Fibroblast of lung (primary cell): Measurements from ENCODE around the gene PCDHGA11. TPM values are rescaled to one million over a fixed set of nuclear protein-coding genes. Genes with fewer than 3 reads are reported as not detected.
"Not testable (repeated sequence)": the region's sequence is repeated elsewhere in the genome, so short reads cannot be mapped to it uniquely, and the experiment has no call there.

Experiments
- DNase-seq, 2 donors: peaks; one replicate each; pipeline versions ENCODE4 v3.0.0 to v3.0.0-alpha.2; 2010; ENCODE audit warnings: low read depth in 2 of 2
- H2AFZ ChIP-seq: 2 replicates; pipeline ENCODE4 v1.5.1; 2012; ENCODE audit warnings: low read length, control low read depth, inconsistent platforms
- H3K27ac ChIP-seq: 2 replicates; pipeline ENCODE4 v1.5.1; 2011; ENCODE audit warnings: low read length, control low read depth; ENCODE audit not compliant: insufficient read depth
- H3K27me3 ChIP-seq: 2 replicates; pipeline ENCODE4 v1.5.1; 2011; ENCODE audit warnings: mild to moderate bottlenecking, low read length; ENCODE audit not compliant: control insufficient read depth, insufficient read depth
- H3K36me3 ChIP-seq: 2 replicates; pipeline ENCODE4 v1.5.1; 2011; ENCODE audit warnings: low read length; ENCODE audit not compliant: control insufficient read depth, insufficient read depth
- H3K4me1 ChIP-seq: 2 replicates; pipeline ENCODE4 v1.5.1; 2011; ENCODE audit warnings: low read length; ENCODE audit not compliant: control insufficient read depth, insufficient read depth; ENCODE audit errors: extremely low read depth
- H3K4me2 ChIP-seq: 2 replicates; pipeline ENCODE4 v1.5.1; 2011; ENCODE audit warnings: low read length, control low read depth; ENCODE audit not compliant: insufficient read depth; ENCODE audit errors: extremely low read depth
- H3K4me3 ChIP-seq, 4 experiments: fragments of 200-600 bp in 1 of 4; sonication (generic) in 1 of 4; replicated peaks in 1 of 4; 2 replicates each; pipeline ENCODE4 v1.5.1; 2011 to 2016; ENCODE audit warnings: low read length in 4 of 4, low read depth in 3 of 4, mild to moderate bottlenecking in 3 of 4, control low read depth in 2 of 4, inconsistent platforms in 1 of 4, mixed read lengths in 1 of 4; ENCODE audit not compliant: insufficient read depth in 1 of 4; ENCODE audit errors: control extremely low read depth in 1 of 4
- H3K79me2 ChIP-seq: 2 replicates; pipeline ENCODE4 v1.5.1; 2012; ENCODE audit warnings: mild to moderate bottlenecking, low read length, inconsistent platforms; ENCODE audit not compliant: control insufficient read depth, insufficient read depth
- H3K9ac ChIP-seq: 2 replicates; pipeline ENCODE4 v1.5.1; 2011; ENCODE audit warnings: mild to moderate bottlenecking, low read length, control low read depth; ENCODE audit not compliant: insufficient read depth
- H3K9me3 ChIP-seq: 2 replicates; pipeline ENCODE4 v1.5.1; 2012; ENCODE audit warnings: low read depth, low read length; ENCODE audit not compliant: control insufficient read depth, insufficient read depth
- H4K20me1 ChIP-seq: 2 replicates; pipeline ENCODE4 v1.5.1; 2011; ENCODE audit warnings: low read length; ENCODE audit not compliant: control insufficient read depth, insufficient read depth; ENCODE audit errors: extremely low read depth
- CTCF ChIP-seq, 2 donors: IDR thresholded peaks in 1 of 2; conservative IDR thresholded peaks in 1 of 2; 1 replicate in 1 of 2; 2 replicates in 1 of 2; pipeline ENCODE4 v1.5.1; 2011 to 2012; ENCODE audit warnings: low read length in 2 of 2, control low read depth in 1 of 2, inconsistent platforms in 1 of 2, low read depth in 1 of 2, mild to moderate bottlenecking in 1 of 2
- EZH2 ChIP-seq: IDR thresholded peaks from 2 replicates; pipeline ENCODE4 v1.5.1; 2012; ENCODE audit warnings: low read length, control low read depth, mild to moderate bottlenecking; ENCODE audit errors: missing control alignments
- polyA plus RNA-seq, 2 donors: library from polyadenylated mRNA; depleted of rRNA in 1 of 2; stranded (reverse) in 1 of 2; unstranded in 1 of 2; fragments of >200 nt; gene quantifications; 2 replicates each; pipeline ENCODE4 v1.2.1, GENCODE V29; 2011 to 2012; ENCODE audit warnings: missing spikeins in 1 of 2
- total RNA-seq: library from RNA; depleted of rRNA; stranded (reverse); fragments of >200 nt; gene quantifications from 2 replicates; pipeline ENCODE4 v1.2.1, GENCODE V29; 2014

PCDHGA11 gene
- total and polyA plus RNA-seq, 2 donors (not counting 1 experiment from before 2014, with no cell fraction given): 4.7 to 8.6 TPM

GRCh38 chr5:141392429-141393198 lies 28.2 kb upstream of the PCDHGA11 start, which contains the start of gene PCDHGA8:
TSS of gene PCDHGA8 (plus strand) at chr5:141392633. CDS start at chr5:141392814, 181 bp downstream.
- Histone ChIP-seq H3K36me3 (no peaks in the 10 kb centered on the region), H3K79me2 (no peaks in the 10 kb centered on the region), H3K4me2 (no peak within 1 kb of the TSS), H3K4me1 (no peaks in the 10 kb centered on the region), H4K20me1 (no peaks in the 10 kb centered on the region), H2AFZ (no peak within 1 kb of the TSS), H3K27ac (no peak within 1 kb of the TSS), H3K9me3 (peaks cover 4% of the 10 kb centered on the region), H3K27me3 (no peaks in the 10 kb centered on the region), H3K9ac (no peak within 1 kb of the TSS), H3K4me3 (peak within 1 kb of the TSS in 2 of 4 experiments; percentile 16 to 21)
- TF ChIP-seq CTCF (conservative IDR thresholded peaks at IDR 0.05 in 1 of 2, IDR thresholded peaks at IDR 0.05 in 1 of 2; ENCODE audit: low read depth in 1 of 2, low read length in 2 of 2) (peak in 1 of 2 donors; percentile 13), EZH2 (no peak)
- DNase-seq: peak in 1 of 2 donors; percentile 31

GRCh38 chr5:141393267-141393666 lies 27.6 kb upstream of the PCDHGA11 start:
- Histone ChIP-seq H3K79me2 (no peaks in the 10 kb centered on the region), H4K20me1 (no peaks in the 10 kb centered on the region), H3K9me3 (peaks cover 4% of the 10 kb centered on the region), H3K27me3 (no peaks in the 10 kb centered on the region), H2AFZ (no peak overlapping the region), H3K9ac (no peak overlapping the region), H3K4me1 (no peaks in the 10 kb centered on the region), H3K27ac (no peak overlapping the region), H3K4me2 (no peak overlapping the region), H3K36me3 (no peaks in the 10 kb centered on the region), H3K4me3 (no peak overlapping the region)
- TF ChIP-seq EZH2: no peak
- TF ChIP-seq CTCF (conservative IDR thresholded peaks at IDR 0.05 in 1 of 2, IDR thresholded peaks at IDR 0.05 in 1 of 2; ENCODE audit: low read depth in 1 of 2, low read length in 2 of 2): no peak
- no peak for DNase-seq

- not testable (repeated sequence) for DNase-seq, H3K9me3 ChIP-seq, H4K20me1 ChIP-seq, H3K36me3 ChIP-seq, H3K4me2 ChIP-seq, H3K4me3 ChIP-seq, H3K4me1 ChIP-seq, H2AFZ ChIP-seq, H3K9ac ChIP-seq, H3K27me3 ChIP-seq, H3K27ac ChIP-seq, H3K79me2 ChIP-seq
Observed at GRCh38 chr5:141394401-141395187, 26.3 kb upstream of the PCDHGA11 start.
